ENCODE data around the gene SLC4A9. TPM values are rescaled to one million over a fixed set of nuclear protein-coding genes. Genes with fewer than 3 reads are reported as not detected.

The SLC4A9 gene
- total and polyA plus RNA-seq, 2 donors (not counting 1 experiment from before 2014, with no cell fraction given), result 0.10 TPM; not detected in 1

GRCh38 chr5:140318792-140319191 lies 41.2 kb upstream of the SLC4A9 start:
- intact Hi-C loops (cut with micrococcal nuclease), result no loop called here
- no peak for ATAC-seq (ENCODE audit: low read depth)
- no peak overlapping the region for H2AFZ ChIP-seq (ENCODE audit: insufficient read depth, low read depth, low read length, poor library complexity, severe bottlenecking)
- H3K36me3 ChIP-seq (replicated peaks in 1 of 2; ENCODE audit: control extremely low read depth in 1 of 2, control insufficient read depth in 1 of 2, extremely low read depth in 1 of 2, insufficient read depth in 2 of 2, low read length in 1 of 2), result no peaks in the 10 kb centered on the region
- no peak for DNase-seq
- H3K4me3 ChIP-seq (ENCODE audit: control extremely low read depth in 1 of 5, extremely low read depth in 1 of 5, insufficient read depth in 1 of 5, low read depth in 2 of 5, low read length in 4 of 5), result no peak overlapping the region
- H3K9me3 ChIP-seq (ENCODE audit: control extremely low read depth in 1 of 3, control insufficient read depth in 2 of 3, insufficient read depth in 1 of 3, low read length in 2 of 3), result no peaks in the 10 kb centered on the region
- no peaks in the 10 kb centered on the region for H3K4me1 Mint-ChIP-seq
- no peaks in the 10 kb centered on the region for H3K79me2 ChIP-seq (ENCODE audit: control insufficient read depth, insufficient read depth, low read length)
- H3K4me1 ChIP-seq (ENCODE audit: control insufficient read depth in 2 of 2, insufficient read depth in 2 of 2, low read length in 2 of 2), result no peaks in the 10 kb centered on the region
- H3K4me2 ChIP-seq (replicated peaks; ENCODE audit: low read depth, low read length, poor library complexity, severe bottlenecking), result no peak overlapping the region
- peaks cover 2% of the 10 kb centered on the region for H3K9me3 Mint-ChIP-seq (ENCODE audit: insufficient read depth)
- H4K20me1 ChIP-seq (ENCODE audit: control insufficient read depth, insufficient read depth, low read length, poor library complexity, severe bottlenecking), result no peaks in the 10 kb centered on the region
- TF ChIP-seq EZH2 (IDR thresholded peaks at IDR 0.05; ENCODE audit: borderline replicate concordance, insufficient read depth, low read depth, low read length, poor library complexity, severe bottlenecking), result no peak
- no peak for TF ChIP-seq CTCF (IDR thresholded peaks at IDR 0.05)
- CTCF ChIA-PET, result no interaction called here
- H3K27ac ChIP-seq (ENCODE audit: low read length in 2 of 2), result no peak overlapping the region
- no peak overlapping the region for H3K27ac Mint-ChIP-seq
- H3K9ac ChIP-seq (ENCODE audit: low read length), result no peak overlapping the region
- POLR2A ChIA-PET, result no interaction called here
- H3K27me3 Mint-ChIP-seq, result no peaks in the 10 kb centered on the region
- H3K27me3 ChIP-seq (replicated peaks in 1 of 4; ENCODE audit: control extremely low read depth in 1 of 4, control insufficient read depth in 3 of 4, insufficient read depth in 4 of 4, low read length in 3 of 4), result no peaks in the 10 kb centered on the region
- 93% methylated on average over 3 of the region's 4 CpGs for WGBS (ENCODE audit: insufficient coverage)
- no peak overlapping the region for H3K4me3 Mint-ChIP-seq

- H3K9me3 ChIP-seq (ENCODE audit: control extremely low read depth in 1 of 3, control insufficient read depth in 2 of 3, insufficient read depth in 1 of 3, low read length in 2 of 3), result no peaks in the 10 kb centered on the region
- POLR2A ChIA-PET, result no interaction called here
- Mint-ChIP-seq H3K4me3 (no peak overlapping the region), H3K9me3 (ENCODE audit: insufficient read depth) (peaks cover 2% of the 10 kb centered on the region), H3K27me3 (no peaks in the 10 kb centered on the region), H3K4me1 (no peaks in the 10 kb centered on the region), H3K27ac (no peak overlapping the region)
- ATAC-seq (ENCODE audit: low read depth), result no peak
- no peaks in the 10 kb centered on the region for H4K20me1 ChIP-seq (ENCODE audit: control insufficient read depth, insufficient read depth, low read length, poor library complexity, severe bottlenecking)
- no peak overlapping the region for H3K27ac ChIP-seq (ENCODE audit: low read length in 2 of 2)
- no peak overlapping the region for H3K9ac ChIP-seq (ENCODE audit: low read length)
- H3K79me2 ChIP-seq (ENCODE audit: control insufficient read depth, insufficient read depth, low read length), result no peaks in the 10 kb centered on the region
- CTCF ChIA-PET, result interaction anchor here (0.9 kb wide), 1 partner anchor 17 kb away, joined by 4 read pairs; no protein-coding TSS in a partner anchor
- 100% methylated on average over 1 of the region's 1 CpG for WGBS (ENCODE audit: insufficient coverage)
- no peak overlapping the region for H2AFZ ChIP-seq (ENCODE audit: insufficient read depth, low read depth, low read length, poor library complexity, severe bottlenecking)
- no peak for DNase-seq
- H3K36me3 ChIP-seq (replicated peaks in 1 of 2; ENCODE audit: control extremely low read depth in 1 of 2, control insufficient read depth in 1 of 2, extremely low read depth in 1 of 2, insufficient read depth in 2 of 2, low read length in 1 of 2), result no peaks in the 10 kb centered on the region
- no peak overlapping the region for H3K4me2 ChIP-seq (replicated peaks; ENCODE audit: low read depth, low read length, poor library complexity, severe bottlenecking)
- H3K4me1 ChIP-seq (ENCODE audit: control insufficient read depth in 2 of 2, insufficient read depth in 2 of 2, low read length in 2 of 2), result no peaks in the 10 kb centered on the region
- H3K27me3 ChIP-seq (replicated peaks in 1 of 4; ENCODE audit: control extremely low read depth in 1 of 4, control insufficient read depth in 3 of 4, insufficient read depth in 4 of 4, low read length in 3 of 4), result no peaks in the 10 kb centered on the region
- intact Hi-C loops (cut with micrococcal nuclease), result no loop called here
- TF ChIP-seq CTCF (IDR thresholded peaks at IDR 0.05) (no peak), EZH2 (IDR thresholded peaks at IDR 0.05; ENCODE audit: borderline replicate concordance, insufficient read depth, low read depth, low read length, poor library complexity, severe bottlenecking) (no peak)
- H3K4me3 ChIP-seq (ENCODE audit: control extremely low read depth in 1 of 5, extremely low read depth in 1 of 5, insufficient read depth in 1 of 5, low read depth in 2 of 5, low read length in 4 of 5), result no peak overlapping the region
Measured at GRCh38 chr5:140319833-140320232, 40.2 kb upstream of the SLC4A9 start.

Measured in B cell (primary cell).